IMR-90 (cell line): ENCODE data around the gene DYSF. TPM values are rescaled to one million over a fixed set of nuclear protein-coding genes. Genes with fewer than 3 reads are reported as not detected.
A peak's percentile ranks its signal among the peaks of the same experiment; 100 is the strongest.

Source experiments
- ATAC-seq: fragments of 200-7000 bp; cut with Tn5 transposase; 2 replicates; pipeline ENCODE4 v1.9.1; 2020; ENCODE audit warnings: low read depth, mild to moderate bottlenecking, moderate library complexity
- BruUV-seq: library from RNA; stranded (reverse); fragments of 400-500 nt; replicated peaks from 2 replicates; lab custom pipeline; 2021; lab: Mats Ljungman, UMichigan
- CTCF ChIA-PET: fragments of 300-600 bp; formaldehyde crosslinking; extraction: SDS; loops from one replicate; lab custom pipeline; 2021; ENCODE audit warnings: antibody characterized with exemption; lab: Yijun Ruan, JAX
- POLR2A ChIA-PET: fragments of 300-600 bp; sonication (Branson Sonifier 250); formaldehyde crosslinking; loops from one replicate; lab custom pipeline; 2022; ENCODE audit warnings: antibody characterized with exemption; ENCODE audit not compliant: unreplicated experiment; lab: Charles Lee
- DNase-seq: peaks from one replicate; pipeline ENCODE4 v3.0.0; 2013
- H2AFZ ChIP-seq: replicated peaks from 2 replicates; pipeline ENCODE3; 2013; ENCODE audit warnings: low read length, mild to moderate bottlenecking; ENCODE audit not compliant: poor library complexity
- H2AK5ac ChIP-seq: 2 replicates; pipeline ENCODE4 v1.6.1; 2013; ENCODE audit warnings: low read depth, low read length, inconsistent platforms
- H2AK9ac ChIP-seq: replicated peaks from 2 replicates; pipeline ENCODE3; 2013; ENCODE audit warnings: mild to moderate bottlenecking, low read depth, low read length, moderate library complexity; ENCODE audit not compliant: poor library complexity
- H2BK120ac ChIP-seq: 2 replicates; pipeline ENCODE4 v1.6.1; 2013; ENCODE audit warnings: low read depth, low read length, inconsistent platforms
- H2BK15ac ChIP-seq: 3 replicates; pipeline ENCODE4 v1.6.1; 2013; ENCODE audit warnings: low read depth, low read length, inconsistent platforms
- H2BK20ac ChIP-seq: 2 replicates; pipeline ENCODE4 v1.6.1; 2013; ENCODE audit warnings: low read depth, mild to moderate bottlenecking, inconsistent platforms, low read length, moderate library complexity
- H2BK5ac ChIP-seq: 2 replicates; pipeline ENCODE4 v1.6.1; 2013; ENCODE audit warnings: mild to moderate bottlenecking, low read depth, low read length, inconsistent platforms; ENCODE audit not compliant: poor library complexity, severe bottlenecking
- H3K14ac ChIP-seq: replicated peaks from 2 replicates; pipeline ENCODE4 v1.6.1; 2013; ENCODE audit warnings: low read depth, low read length, inconsistent platforms
- H3K18ac ChIP-seq: 2 replicates; pipeline ENCODE4 v1.6.1; 2013; ENCODE audit warnings: low read depth, low read length, control low read depth
- H3K23ac ChIP-seq: 2 replicates; pipeline ENCODE4 v1.6.1; 2013; ENCODE audit warnings: low read depth, low read length, inconsistent platforms
- H3K27ac ChIP-seq: 2 replicates; pipeline ENCODE4 v1.5.1; 2013; ENCODE audit warnings: mild to moderate bottlenecking, control low read depth, low read length; ENCODE audit not compliant: insufficient read depth
- H3K27me3 ChIP-seq: 2 replicates; pipeline ENCODE4 v1.6.1; 2013; ENCODE audit warnings: low read length; ENCODE audit not compliant: control insufficient read depth, insufficient read depth
- H3K36me3 ChIP-seq: 2 replicates; pipeline ENCODE4 v1.6.1; 2013; ENCODE audit warnings: low read length, mixed read lengths; ENCODE audit not compliant: control insufficient read depth, insufficient read depth
- H3K4ac ChIP-seq: 2 replicates; pipeline ENCODE4 v1.6.1; 2013; ENCODE audit warnings: low read depth, low read length, inconsistent platforms
- H3K4me1 ChIP-seq: 2 replicates; pipeline ENCODE4 v1.6.1; 2013; ENCODE audit warnings: low read length, mixed read lengths; ENCODE audit not compliant: control insufficient read depth, insufficient read depth
- H3K4me2 ChIP-seq: 2 replicates; pipeline ENCODE4 v1.6.1; 2013; ENCODE audit warnings: low read depth, mild to moderate bottlenecking, control low read depth, low read length, moderate library complexity
- H3K4me3 ChIP-seq: 2 replicates; pipeline ENCODE4 v1.5.1; 2013; ENCODE audit warnings: low read depth, mild to moderate bottlenecking, control low read depth, low read length, moderate library complexity; ENCODE audit not compliant: insufficient read depth
- H3K56ac ChIP-seq: 2 replicates; pipeline ENCODE4 v1.6.1; 2013; ENCODE audit warnings: low read length, inconsistent platforms; ENCODE audit not compliant: insufficient read depth; ENCODE audit errors: extremely low read depth
- H3K79me1 ChIP-seq, 2 experiments: 2 replicates each; pipeline ENCODE4 v1.6.1; 2013; ENCODE audit warnings: low read length in 2 of 2, inconsistent platforms in 1 of 2, low read depth in 1 of 2
- H3K9ac ChIP-seq: 2 replicates; pipeline ENCODE4 v1.6.1; 2013; ENCODE audit warnings: low read depth, low read length, control low read depth
- H3K9me1 ChIP-seq: 2 replicates; pipeline ENCODE4 v1.6.1; 2013; ENCODE audit warnings: low read length, inconsistent platforms; ENCODE audit not compliant: insufficient read depth
- H3K9me3 ChIP-seq: 2 replicates; pipeline ENCODE4 v1.6.1; 2013; ENCODE audit warnings: low read length; ENCODE audit not compliant: control insufficient read depth, insufficient read depth
- H4K20me1 ChIP-seq: 2 replicates; pipeline ENCODE4 v1.6.1; 2013; ENCODE audit warnings: low read length, inconsistent platforms; ENCODE audit not compliant: insufficient read depth
- H4K5ac ChIP-seq: 2 replicates; pipeline ENCODE4 v1.6.1; 2013; ENCODE audit warnings: mild to moderate bottlenecking, low read depth, low read length, control low read depth
- H4K8ac ChIP-seq, 2 experiments: 2 replicates each; pipeline ENCODE4 v1.6.1; 2013; ENCODE audit warnings: low read depth in 2 of 2, low read length in 2 of 2, control low read depth in 1 of 2, inconsistent platforms in 1 of 2
- H4K91ac ChIP-seq: 2 replicates; pipeline ENCODE4 v1.6.1; 2013; ENCODE audit warnings: low read depth, low read length, inconsistent platforms; ENCODE audit not compliant: insufficient read depth
- CEBPB ChIP-seq: IDR thresholded peaks from 2 replicates; pipeline ENCODE4 v1.6.1; 2012; ENCODE audit warnings: low read depth, low read length, improper control_type of control experiment
- CHD1 ChIP-seq: IDR thresholded peaks from 2 replicates; pipeline ENCODE4 v1.6.1; 2012; ENCODE audit warnings: low read depth, low read length, improper control_type of control experiment
- CTCF ChIP-seq: conservative IDR thresholded peaks from 2 replicates; pipeline ENCODE4 v1.5.1; 2012; ENCODE audit warnings: mild to moderate bottlenecking, low read depth, low read length, improper control_type of control experiment
- MAZ ChIP-seq: IDR thresholded peaks from 2 replicates; pipeline ENCODE4 v1.6.1; 2012; ENCODE audit warnings: low read depth, mild to moderate bottlenecking, low read length, improper control_type of control experiment, moderate library complexity, borderline replicate concordance
- MXI1 ChIP-seq: IDR thresholded peaks from 2 replicates; pipeline ENCODE4 v1.6.1; 2012; ENCODE audit warnings: low read depth, mild to moderate bottlenecking, low read length, moderate library complexity, borderline replicate concordance
- POLR2A ChIP-seq: IDR thresholded peaks from 2 replicates; pipeline ENCODE4 v1.6.1; 2012; ENCODE audit warnings: mild to moderate bottlenecking, low read depth, low read length
- RAD21 ChIP-seq: IDR thresholded peaks from 2 replicates; pipeline ENCODE4 v1.6.1; 2012; ENCODE audit warnings: low read length, improper control_type of control experiment
- RCOR1 ChIP-seq: IDR thresholded peaks from 2 replicates; pipeline ENCODE4 v1.6.1; 2012; ENCODE audit warnings: mild to moderate bottlenecking, low read length, improper control_type of control experiment; ENCODE audit not compliant: insufficient replicate concordance
- USF2 ChIP-seq: fragments of 150-350 bp; IDR thresholded peaks from 2 replicates; pipeline ENCODE4 v1.6.1; 2017; ENCODE audit warnings: mild to moderate bottlenecking, antibody characterized with exemption, low read length, low read depth
- WGBS, 2 experiments: methylation state at CpG; one replicate each; pipeline versions ENCODE4 v1.1.5 to v1.1.7; 2013; ENCODE audit warnings: missing lambda C conversion rate in 2 of 2; ENCODE audit not compliant: insufficient read length in 1 of 2; ENCODE audit errors: extremely low coverage in 2 of 2; 5-methylcytosine and 5-hydroxymethylcytosine counted together
- dilution Hi-C: fragments of 300-500 bp; cut with HindIII; formaldehyde crosslinking; loops from one replicate; pipeline ENCODE4 v1.14.3; 2018; ENCODE audit warnings: low sequenced_read_pairs; ENCODE audit not compliant: unreplicated experiment
- in situ Hi-C: fragments of 300-500 bp; cut with MboI; formaldehyde crosslinking; loops from 3 replicates; pipeline ENCODE4 v1.14.3; 2019; ENCODE audit warnings: low sequenced_read_pairs, inconsistent platforms, mixed read lengths
- intact Hi-C: fragments of 100-400 bp; cut with micrococcal nuclease; formaldehyde crosslinking; loops from 2 replicates; pipeline ENCODE4 v1.10.0; 2022
- polyA plus RNA-seq, 3 experiments: library from polyadenylated mRNA; depleted of rRNA; stranded (reverse); fragments of >200 nt; gene quantifications; 2 replicates each; pipeline ENCODE4 v1.2.3, GENCODE V29; 2012; ENCODE audit warnings: low replicate concordance in 1 of 3
- total RNA-seq: library from RNA; depleted of rRNA; stranded (reverse); fragments of >200 nt; gene quantifications from 2 replicates; pipeline ENCODE4 v1.2.3, GENCODE V29; 2012
- TF ChIP-seq, protein P1 (sequence below): fragments of 150-350 bp; IDR thresholded peaks from 2 replicates; pipeline ENCODE4 v1.6.1; 2016; ENCODE audit warnings: low read depth, mild to moderate bottlenecking, low read length, moderate library complexity, borderline replicate concordance

Gene DYSF
- total and polyA plus RNA-seq, 2 of the 4 experiments (the other 2 are of a cell fraction): 0.09 to 0.18 TPM

DNA sequence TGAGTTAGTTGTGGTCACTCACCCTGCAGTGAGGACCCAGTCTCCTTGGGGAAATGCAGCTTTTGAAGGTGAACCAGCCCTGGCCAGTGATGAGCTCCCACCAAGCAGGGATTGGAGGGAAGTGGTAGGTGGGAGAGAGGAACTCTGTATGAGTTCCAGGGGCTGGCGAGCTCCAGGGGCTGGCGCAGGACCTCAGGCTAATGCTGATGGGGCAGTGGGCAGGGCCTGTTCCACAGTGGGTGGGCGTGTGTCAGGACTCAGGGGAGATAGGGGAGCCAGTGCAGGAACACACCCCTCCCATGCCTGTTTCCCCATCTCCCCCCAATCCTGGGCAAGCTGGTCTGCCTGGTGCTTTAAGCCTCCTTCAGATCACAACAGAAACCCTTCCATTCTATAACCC is 208.4 kb downstream of the DYSF start:
- Histone ChIP-seq H4K91ac (no peak overlapping the region), H3K27ac (no peak overlapping the region), H3K4me3 (no peak overlapping the region), H3K9me3 (peaks cover 4% of the 10 kb centered on the region), H2BK20ac (no peak overlapping the region), H3K4me1 (no peaks in the 10 kb centered on the region), H2BK5ac (no peak overlapping the region), H3K9me1 (no peaks in the 10 kb centered on the region), H3K4ac (no peak overlapping the region), H4K20me1 (no peaks in the 10 kb centered on the region), H2BK120ac (no peak overlapping the region), H3K14ac (no peak overlapping the region), H3K9ac (no peak overlapping the region), H4K5ac (no peak overlapping the region), H3K23ac (no peak overlapping the region), H2AK5ac (no peak overlapping the region), H2AFZ (no peak overlapping the region), H3K79me1 (no peaks in the 10 kb centered on the region), H3K27me3 (0 out of 2 replicates have a peak, but pooled peaks cover 3% of the 10 kb centered on the region), H3K4me2 (no peak overlapping the region), H2BK15ac (no peak overlapping the region), H3K18ac (no peak overlapping the region), H4K8ac (no peak overlapping the region), H3K36me3 (no peaks in the 10 kb centered on the region), H2AK9ac (peak overlapping the region; percentile 5), H3K56ac (no peak overlapping the region)
- in situ Hi-C loops: no loop called here
- CTCF ChIA-PET: no interaction called here
- no peak for DNase-seq
- intact Hi-C loops: no loop called here
- dilution Hi-C loops: no loop called here
- ATAC-seq: no peak
- BruUV-seq: no TSS peak
- POLR2A ChIA-PET: no interaction called here
- no CpG with 5 or more reads among the region's 3 CpGs for WGBS, 2 experiments
- TF ChIP-seq CTCF: no peak
- TF ChIP-seq POLR2A: no peak
- TF ChIP-seq RAD21: no peak
- TF ChIP-seq CEBPB: no peak
- TF ChIP-seq, protein P1, sequence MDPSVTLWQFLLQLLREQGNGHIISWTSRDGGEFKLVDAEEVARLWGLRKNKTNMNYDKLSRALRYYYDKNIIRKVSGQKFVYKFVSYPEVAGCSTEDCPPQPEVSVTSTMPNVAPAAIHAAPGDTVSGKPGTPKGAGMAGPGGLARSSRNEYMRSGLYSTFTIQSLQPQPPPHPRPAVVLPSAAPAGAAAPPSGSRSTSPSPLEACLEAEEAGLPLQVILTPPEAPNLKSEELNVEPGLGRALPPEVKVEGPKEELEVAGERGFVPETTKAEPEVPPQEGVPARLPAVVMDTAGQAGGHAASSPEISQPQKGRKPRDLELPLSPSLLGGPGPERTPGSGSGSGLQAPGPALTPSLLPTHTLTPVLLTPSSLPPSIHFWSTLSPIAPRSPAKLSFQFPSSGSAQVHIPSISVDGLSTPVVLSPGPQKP: no peak
- no peak for TF ChIP-seq MAZ
- no peak for TF ChIP-seq USF2
- no peak for TF ChIP-seq RCOR1
- no peak for TF ChIP-seq MXI1
- TF ChIP-seq CHD1: no peak
